Bone marrow (tissue), 2 donors: ENCODE data around the gene WFDC12.

ENCODE experiments used
- DNase-seq, 2 donors: peaks; one replicate each; lab custom pipeline; 2025; lab: John Stamatoyannopoulos, UW

The WFDC12 gene

GRCh38 chr20:45115386-45115774 is 8.9 kb downstream of the WFDC12 start:
- DNase-seq, result no peak

- DNase-seq, result no peak
Observed at GRCh38 chr20:45114465-45115385, 9.5 kb downstream of the WFDC12 start, which contains the start of gene WFDC5. Gene WFDC5 (minus strand): TSS chr20:45115174. CDS start chr20:45115083, 91 bp downstream.

- DNase-seq, result no peak
Observed at GRCh38 chr20:45113865-45114264, 10.4 kb downstream of the WFDC12 start.

- no peak for DNase-seq
Observed at GRCh38 chr20:45112754-45113153, 11.5 kb downstream of the WFDC12 start.

- DNase-seq, result no peak
Observed at GRCh38 chr20:45111799-45112471, 12.3 kb downstream of the WFDC12 start.

GRCh38 chr20:45111285-45111684 is 13.0 kb downstream of the WFDC12 start:
- DNase-seq, result no peak

GRCh38 chr20:45110301-45110700 is 14.0 kb downstream of the WFDC12 start:
- no peak for DNase-seq

GRCh38 chr20:45109634-45110033 is 14.6 kb downstream of the WFDC12 start:
- no peak for DNase-seq

GRCh38 chr20:45105317-45105716 is 18.9 kb downstream of the WFDC12 start:
- no peak for DNase-seq

- no peak for DNase-seq
Observed at GRCh38 chr20:45104786-45105185, 19.5 kb downstream of the WFDC12 start.

- DNase-seq, result no peak
Observed at GRCh38 chr20:45103072-45103471, 21.2 kb downstream of the WFDC12 start.

- no peak for DNase-seq
Observed at GRCh38 chr20:45101333-45101850, 22.9 kb downstream of the WFDC12 start.

- no peak for DNase-seq
Observed at GRCh38 chr20:45100563-45101245, 23.6 kb downstream of the WFDC12 start, which contains the start of gene KCNS1. Gene KCNS1 (minus strand): TSS chr20:45101127. CDS start chr20:45099236, 1,891 bp downstream.

- no peak for DNase-seq
Observed at GRCh38 chr20:45098103-45098773, 26.0 kb downstream of the WFDC12 start.

GRCh38 chr20:45097485-45098102 is 26.7 kb downstream of the WFDC12 start:
- no peak for DNase-seq

- DNase-seq, result no peak
Observed at GRCh38 chr20:45096781-45097180, 27.5 kb downstream of the WFDC12 start.

- peak in 1 of 2 donors; percentile 12 for DNase-seq
Observed at GRCh38 chr20:45095805-45096238, 28.4 kb downstream of the WFDC12 start.

- no peak for DNase-seq
Observed at GRCh38 chr20:45094864-45095574, 29.2 kb downstream of the WFDC12 start.

- DNase-seq, result no peak
Observed at GRCh38 chr20:45094201-45094600, 30.1 kb downstream of the WFDC12 start.

GRCh38 chr20:45092898-45093297 is 31.4 kb downstream of the WFDC12 start:
- DNase-seq, result no peak
